Hematopoietic multipotent progenitor cell treated with erythropoietin and hydrocortisone succinate and interleukin-3 and kit ligand, for 17 days (in vitro differentiated cells): ENCODE data around the gene KCNJ5.

ENCODE experiments used
- DNase-seq: peaks from one replicate; pipeline ENCODE4 v3.0.0-alpha.2; 2015; ENCODE audit warnings: low spot score

KCNJ5 gene

DNA sequence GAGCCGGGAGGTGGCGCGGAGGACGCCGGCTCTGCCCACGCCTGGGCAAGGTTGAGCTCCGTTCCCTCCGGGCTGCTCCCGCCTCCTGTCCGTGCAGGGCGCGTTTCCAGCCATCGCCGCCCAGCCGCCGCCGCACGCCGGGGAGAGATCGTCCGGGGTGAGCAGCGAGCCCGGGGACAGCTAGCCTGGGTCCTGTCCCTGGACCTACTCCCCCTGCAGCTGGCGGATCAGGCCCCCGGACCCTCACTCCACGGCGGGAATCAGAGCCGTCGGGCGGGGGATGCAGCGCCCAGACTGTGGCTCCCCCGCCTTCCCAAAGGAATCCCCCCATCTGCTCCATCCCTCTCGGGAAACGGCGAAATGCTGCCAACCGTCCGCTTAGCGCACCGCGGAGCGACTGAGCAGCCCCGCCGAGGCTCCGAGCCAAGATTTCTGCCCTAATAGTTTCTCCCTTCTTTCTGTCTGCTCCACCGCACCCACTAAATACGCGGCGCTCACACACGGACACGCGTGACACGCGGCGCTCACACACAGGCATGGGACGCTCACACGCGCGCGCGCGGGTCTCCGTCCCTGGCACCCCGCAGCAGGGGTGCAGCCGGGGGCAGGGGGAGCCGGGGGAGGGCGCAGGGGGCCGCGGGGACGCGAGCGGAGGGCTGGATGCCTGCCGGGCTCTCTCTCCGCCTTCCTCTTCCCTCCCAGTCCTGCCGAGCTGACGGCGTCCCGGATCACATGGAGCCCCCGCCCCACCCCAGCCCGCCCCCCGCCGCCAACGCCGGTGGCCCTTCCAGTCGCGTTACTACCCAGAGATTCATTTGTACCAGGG, at the start of gene KCNJ5:
KCNJ5 (plus strand) TSS at position 814 of the 826 bp plus-strand sequence. CDS start 19,918 bp downstream, outside the sequence.
- no peak for DNase-seq

- DNase-seq: no peak
These were observed 49.6 kb upstream of the KCNJ5 start for GRCh38 chr11:128841461-128842072.

- DNase-seq: no peak
These were observed 47.9 kb upstream of the KCNJ5 start for GRCh38 chr11:128843198-128843785.

DNA sequence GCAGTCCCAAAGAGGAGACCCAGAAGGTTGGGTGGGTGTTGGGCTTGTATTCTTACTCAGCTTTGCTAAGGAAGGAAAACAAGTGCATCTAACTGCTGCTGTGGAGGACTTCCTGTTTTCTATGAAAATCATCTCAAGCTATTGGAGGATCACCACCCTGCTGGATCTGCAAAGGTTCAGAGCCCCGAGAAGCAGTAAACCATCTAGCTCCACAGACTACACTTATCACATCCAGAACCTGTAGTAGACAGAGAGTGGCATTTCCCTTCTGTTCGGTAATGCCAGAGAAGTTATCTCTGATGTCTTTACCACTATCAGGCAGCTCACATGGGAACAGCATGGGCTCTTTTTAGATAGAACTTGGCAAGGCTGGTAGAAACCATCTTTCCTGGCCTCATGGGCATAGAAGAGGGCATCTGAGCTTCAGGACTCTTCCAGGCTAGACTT, 45.8 kb upstream of the KCNJ5 start:
- no peak for DNase-seq

- DNase-seq: no peak
These were observed 44.2 kb upstream of the KCNJ5 start for GRCh38 chr11:128846985-128847384.

GRCh38 chr11:128848815-128849455, 42.2 kb upstream of the KCNJ5 start:
- peak; percentile 15 for DNase-seq

GRCh38 chr11:128852327-128853023, 38.7 kb upstream of the KCNJ5 start:
- DNase-seq: no peak

- no peak for DNase-seq
These were observed 37.6 kb upstream of the KCNJ5 start for GRCh38 chr11:128853559-128853958.

DNA sequence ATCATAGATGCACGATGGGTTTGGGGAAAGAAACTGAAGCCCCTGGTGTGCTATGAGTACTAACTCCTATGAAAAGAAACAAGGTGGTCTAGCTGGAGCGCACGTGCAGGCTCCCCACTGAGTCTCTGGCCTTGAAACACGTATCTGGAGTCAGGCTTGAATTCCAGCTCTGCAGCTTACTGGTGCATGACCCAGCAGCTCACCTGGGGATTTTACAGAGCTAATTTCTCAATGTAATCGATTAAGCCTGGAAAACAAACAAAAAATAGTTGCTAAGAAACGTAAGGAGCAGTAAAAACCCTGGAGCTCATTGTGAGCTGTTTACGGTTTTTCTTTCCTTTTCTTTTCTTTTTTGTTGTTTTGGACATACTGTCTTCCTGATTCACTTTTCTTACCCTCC, 36.3 kb upstream of the KCNJ5 start:
- DNase-seq: no peak

GRCh38 chr11:128856241-128856640, 34.9 kb upstream of the KCNJ5 start:
- DNase-seq: no peak

- DNase-seq: no peak
These were observed 33.8 kb upstream of the KCNJ5 start for GRCh38 chr11:128857341-128857740.

GRCh38 chr11:128859563-128860441, 31.4 kb upstream of the KCNJ5 start:
- DNase-seq: peak; percentile 45

DNA sequence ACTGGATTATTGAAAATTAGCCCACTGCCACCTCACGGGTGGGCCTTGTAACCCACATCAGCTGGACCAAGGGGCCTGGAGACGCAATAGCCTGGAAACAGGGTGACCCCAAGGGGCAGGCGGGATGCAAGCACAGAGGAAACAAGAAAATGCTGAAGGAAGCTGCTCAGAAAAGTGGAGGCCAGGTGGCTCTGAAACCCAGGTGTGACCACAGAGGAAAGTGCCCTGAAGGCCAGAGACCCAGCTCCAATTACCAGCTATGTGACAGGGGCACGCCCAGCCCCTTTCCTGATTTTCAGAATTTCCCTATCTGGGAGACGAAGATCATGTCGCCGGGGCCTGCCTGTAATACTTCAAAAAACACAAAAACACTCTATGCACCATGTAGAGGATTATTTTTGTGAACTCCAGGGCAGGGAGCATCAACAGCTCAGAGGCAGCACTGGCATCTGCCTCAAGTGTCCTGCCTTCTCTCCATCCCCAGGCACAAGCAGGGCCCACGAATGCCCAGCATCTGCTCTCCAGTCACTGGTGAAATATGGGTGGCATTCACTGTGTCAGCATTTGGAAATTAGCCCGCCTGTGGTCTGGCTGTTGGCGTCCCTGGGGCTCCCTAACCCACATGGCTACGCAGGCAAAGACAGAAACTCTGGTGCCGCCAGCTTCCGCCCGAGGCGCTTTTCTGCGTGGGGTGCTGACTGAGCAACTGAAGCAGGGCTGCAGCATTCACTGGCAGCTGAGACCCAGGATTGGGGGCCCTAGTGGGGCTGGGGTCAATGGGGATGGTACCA, 30.4 kb upstream of the KCNJ5 start:
- no peak for DNase-seq

GRCh38 chr11:128862406-128862805, 28.8 kb upstream of the KCNJ5 start:
- no peak for DNase-seq

DNA sequence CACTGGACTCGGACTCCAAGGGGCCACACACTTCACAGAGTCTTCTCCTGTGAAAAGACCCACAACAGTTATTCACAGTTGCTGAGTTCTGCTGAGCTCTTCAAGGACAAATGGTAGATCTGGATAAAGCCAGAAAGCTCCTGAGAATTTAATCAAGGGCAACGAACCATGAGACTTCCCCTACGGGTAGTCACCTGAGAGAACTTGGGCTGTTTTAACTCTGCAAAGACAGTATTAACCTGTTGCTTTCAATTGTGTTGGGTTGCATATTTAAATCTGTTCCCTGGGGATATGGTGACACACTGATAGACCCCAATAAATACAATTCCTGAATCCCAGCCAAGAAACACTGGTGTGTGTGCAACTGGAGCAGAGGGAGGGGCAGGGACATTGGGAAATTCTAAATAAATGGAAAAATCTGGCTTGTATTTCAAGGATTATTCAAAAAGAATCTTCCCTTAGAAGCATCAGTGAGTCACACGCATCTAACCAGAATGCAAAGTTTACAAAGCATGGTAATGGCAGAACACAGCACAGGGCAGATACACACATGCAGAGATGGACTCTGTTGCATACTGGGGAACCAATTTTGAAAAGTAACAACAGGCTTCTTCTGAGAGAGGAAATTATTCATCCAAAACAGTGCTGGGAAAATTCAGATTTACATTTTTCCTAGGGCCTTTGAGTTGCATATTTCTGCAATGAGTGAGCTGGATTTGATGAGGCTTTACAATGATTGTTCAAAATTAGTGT, 28.1 kb upstream of the KCNJ5 start:
- no peak for DNase-seq

- no peak for DNase-seq
These were observed 25.7 kb upstream of the KCNJ5 start for GRCh38 chr11:128865490-128865889.

DNA sequence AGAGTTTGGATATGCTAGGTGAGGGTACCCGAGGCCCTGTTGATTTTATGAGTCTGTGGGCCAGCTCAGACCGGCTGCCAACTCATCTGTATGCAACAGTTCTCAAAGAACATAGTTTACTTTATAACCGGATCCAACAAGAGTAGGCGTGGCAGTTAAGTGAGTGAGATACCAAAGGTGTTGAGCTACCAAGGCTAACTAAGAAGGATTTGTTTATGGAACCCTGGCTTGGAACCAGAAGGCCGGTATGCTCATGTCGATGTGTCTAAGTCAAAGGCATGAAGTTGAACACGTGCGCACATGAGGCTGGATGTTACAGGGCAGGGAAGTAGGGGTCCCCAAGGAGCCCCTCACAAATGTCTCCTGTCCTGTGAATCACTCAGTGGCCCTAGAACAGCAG, 23.9 kb upstream of the KCNJ5 start, which contains the start of gene KCNJ1:
KCNJ1 (minus strand) TSS at position 20 of the 400 bp plus-strand sequence. CDS start 27,053 bp downstream, outside the sequence.
- DNase-seq: no peak

DNA sequence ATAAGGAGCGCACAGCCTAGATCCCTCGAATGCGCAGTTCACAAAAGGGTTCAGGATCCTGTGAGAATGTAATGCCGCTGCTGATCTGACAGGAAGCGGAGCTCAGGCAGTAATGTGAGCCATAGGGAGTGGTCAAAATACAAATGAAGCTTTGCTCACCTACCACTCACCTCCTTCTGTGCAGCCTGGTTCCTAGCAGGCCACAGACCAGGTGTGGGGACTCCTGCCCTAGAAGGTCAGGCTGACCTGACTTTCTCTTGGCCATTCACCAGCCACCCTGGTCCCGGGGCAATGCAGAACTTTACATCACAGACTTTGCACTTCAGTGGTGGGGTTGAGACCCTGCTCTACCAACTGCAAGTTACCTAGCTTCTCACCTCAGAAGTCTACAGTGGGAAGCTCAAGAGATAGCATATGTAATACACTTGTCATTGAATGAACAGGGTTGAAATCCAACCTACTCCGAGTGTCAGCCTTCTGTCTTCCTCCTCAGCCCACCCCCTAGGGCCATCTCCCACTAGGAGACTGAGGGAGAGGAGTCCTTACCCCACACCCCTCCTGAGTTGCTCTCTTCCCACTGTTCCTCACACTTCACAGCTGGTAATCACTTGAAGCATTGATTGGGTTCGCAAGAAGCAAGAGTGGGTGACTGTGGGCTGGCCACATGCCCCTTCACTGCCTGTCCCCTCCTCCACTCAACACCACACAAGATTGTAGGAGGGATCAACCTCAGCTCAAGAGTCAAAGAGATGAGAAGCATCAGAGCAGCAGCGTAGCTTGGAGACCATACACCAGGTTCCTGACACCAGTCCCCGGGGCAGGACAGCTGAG, 22.1 kb upstream of the KCNJ5 start:
- no peak for DNase-seq
